Measurements from ENCODE around the gene ZFP91. TPM values are rescaled to one million over a fixed set of nuclear protein-coding genes. Genes with fewer than 3 reads are reported as not detected.

Gene ZFP91
- total and polyA plus RNA-seq, 9 of the 15 experiments (the other 6 are each of a cell fraction or from before 2014, with no cell fraction given) = 17.6 to 58.3 (median 34.0) TPM

GRCh38 chr11:58637371-58637770 lies 58.5 kb downstream of the ZFP91 start:
- Histone ChIP-seq H4K20me1 (replicated peaks; ENCODE audit: control insufficient read depth, insufficient read depth, low read length) (no peaks in the 10 kb centered on the region), H3K27ac (ENCODE audit: extremely low read depth, low read depth, low read length) (no peak overlapping the region), H2AFZ (ENCODE audit: low read depth, low read length) (no peak overlapping the region), H3K9ac (ENCODE audit: insufficient read depth in 1 of 2, low read depth in 2 of 2, low read length in 2 of 2) (no peak overlapping the region), H3K4me3 (no peak overlapping the region), H3K9me3 (replicated peaks; ENCODE audit: control insufficient read depth, insufficient read depth, low read depth, low read length) (no peaks in the 10 kb centered on the region), H3K4me1 (replicated peaks in 1 of 2; ENCODE audit: control insufficient read depth in 2 of 2, insufficient read depth in 2 of 2, low read length in 2 of 2) (peaks cover 0 to under 1% of the 10 kb centered on the region in 2 experiments; a peak in 3 of 5 replicates), H3K36me3 (ENCODE audit: control insufficient read depth, insufficient read depth, low read length) (no peaks in the 10 kb centered on the region), H3K79me2 (ENCODE audit: control insufficient read depth, insufficient read depth, low read length) (no peaks in the 10 kb centered on the region), H3K27me3 (ENCODE audit: control insufficient read depth in 2 of 2, insufficient read depth in 2 of 2, low read length in 2 of 2) (no peaks in the 10 kb centered on the region), H3K4me2 (ENCODE audit: insufficient read depth, low read length) (no peak overlapping the region), H3K9me1 (ENCODE audit: control insufficient read depth, insufficient read depth, low read length) (no peaks in the 10 kb centered on the region)
- WGBS (ENCODE audit: insufficient coverage, low coverage, missing lambda C conversion rate) = 4% methylated on average over 2 of the region's 2 CpGs
- ChIA-PET POLR2A (no interaction called here), CTCF (ENCODE audit: low intra/inter-chr PET ratio) (interaction anchor here (0.6 to 1.1 kb wide), 2 partner anchors 151 to 429 kb away, joined by 3 to 6 read pairs; no protein-coding TSS in a partner anchor)
- DNase-seq (ENCODE audit: extremely low read depth in 1 of 4, low spot score in 3 of 4) = no peak
- no peak for FAIRE-seq
- in situ Hi-C loops (cut with MboI) (loop anchor here (25.0 kb wide), 1 partner anchor 500 kb away; the partner anchor contains the start of gene FAM111A), intact Hi-C loops (cut with micrococcal nuclease) (loop anchor here (2.0 to 10.0 kb wide), 2 partner anchors 263 to 417 kb away; no protein-coding TSS in a partner anchor)
- ATAC-seq = no peak
- no TSS peak for BruUV-seq (replicated peaks)
- TF ChIP-seq POLR2B (IDR thresholded peaks at IDR 0.05; ENCODE audit: low read depth, partially characterized antibody) (no peak), SNIP1 (IDR thresholded peaks at IDR 0.05; ENCODE audit: low read depth) (no peak), RREB1 (CRISPR knock-in tag; IDR thresholded peaks at IDR 0.05) (no peak), TBL1XR1 (IDR thresholded peaks at IDR 0.05; ENCODE audit: low read length in 2 of 2) (no peak), BCL6 (CRISPR knock-in tag; IDR thresholded peaks at IDR 0.05) (no peak), CEBPZ (IDR thresholded peaks at IDR 0.05; ENCODE audit: borderline replicate concordance, low read depth, low read length) (no peak), ZNF695 (CRISPR knock-in tag; IDR thresholded peaks at IDR 0.05) (no peak), FOXJ2 (tag; IDR thresholded peaks at IDR 0.05) (no peak), POLR3G (IDR thresholded peaks at IDR 0.05; ENCODE audit: extremely low read depth, insufficient read length, insufficient replicate concordance) (no peak)
- TF ChIP-seq, protein P1, sequence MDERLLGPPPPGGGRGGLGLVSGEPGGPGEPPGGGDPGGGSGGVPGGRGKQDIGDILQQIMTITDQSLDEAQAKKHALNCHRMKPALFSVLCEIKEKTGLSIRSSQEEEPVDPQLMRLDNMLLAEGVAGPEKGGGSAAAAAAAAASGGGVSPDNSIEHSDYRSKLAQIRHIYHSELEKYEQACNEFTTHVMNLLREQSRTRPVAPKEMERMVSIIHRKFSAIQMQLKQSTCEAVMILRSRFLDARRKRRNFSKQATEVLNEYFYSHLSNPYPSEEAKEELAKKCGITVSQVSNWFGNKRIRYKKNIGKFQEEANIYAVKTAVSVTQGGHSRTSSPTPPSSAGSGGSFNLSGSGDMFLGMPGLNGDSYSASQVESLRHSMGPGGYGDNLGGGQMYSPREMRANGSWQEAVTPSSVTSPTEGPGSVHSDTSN (CRISPR knock-in tag; IDR thresholded peaks at IDR 0.05; ENCODE audit: low read depth) = no peak
- TF ChIP-seq, protein P1 (tag; conservative IDR thresholded peaks at IDR 0.05; ENCODE audit: low read depth) = peak; percentile 67

Measured in K562 (cell line).